Measurements from ENCODE around the gene NLRP3. TPM values are rescaled to one million over a fixed set of nuclear protein-coding genes. Genes with fewer than 3 reads are reported as not detected.

The NLRP3 gene
- total and polyA plus RNA-seq, 2 of the 13 experiments (the other 11 are each of a cell fraction or from before 2014, with no cell fraction given), result not detected

DNA sequence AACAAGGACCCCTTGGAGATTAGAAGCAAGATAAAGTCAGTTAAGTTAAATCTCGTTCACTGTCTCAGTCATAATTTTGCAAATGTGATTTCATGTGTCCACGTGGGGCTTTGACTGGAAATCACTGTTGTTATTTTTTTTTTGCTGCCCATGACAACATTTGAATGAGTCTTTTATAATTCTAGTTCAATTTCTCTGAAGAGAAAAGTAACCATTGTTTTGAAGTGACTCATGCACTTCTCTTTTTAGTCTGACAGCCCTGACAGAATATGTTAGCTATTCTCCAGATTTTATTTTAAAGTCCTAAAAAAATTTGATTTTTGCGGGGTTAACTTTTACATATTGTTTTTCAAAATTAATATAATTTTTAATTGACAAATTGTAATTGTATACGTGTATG is 30.7 kb upstream of the NLRP3 start:
- 2% methylated on average over 4 of the region's 4 CpGs for WGBS (ENCODE audit: low lambda C conversion rate)
- no TSS peak for BruUV-seq (replicated peaks)
- intact Hi-C loops (cut with micrococcal nuclease; ENCODE audit: unreplicated experiment), result no loop called here

More for the DNA sequence above, 30.7 kb upstream of the NLRP3 start:
- H3K9me3 ChIP-seq (ENCODE audit: low read length), result no peaks in the 10 kb centered on the region
- H3K27ac ChIP-seq (ENCODE audit: extremely low read length, insufficient read depth, low read length), result no peak overlapping the region
- no peak for FAIRE-seq
- H2AFZ ChIP-seq (ENCODE audit: low read length), result no peak overlapping the region
- ChIA-PET CTCF (ENCODE audit: low intra/inter-chr PET ratio, low total read pairs) (no interaction called here), POLR2A (no interaction called here)
- TF ChIP-seq YY1 (IDR thresholded peaks at IDR 0.05; ENCODE audit: insufficient read depth, insufficient replicate concordance, low read depth, low read length), result no peak
- TF ChIP-seq ETS1 (CRISPR knock-in tag; IDR thresholded peaks at IDR 0.05), result no peak
- TF ChIP-seq ZNF766 (CRISPR knock-in tag; IDR thresholded peaks at IDR 0.05; ENCODE audit: borderline replicate concordance), result no peak
- TF ChIP-seq NFE2 (CRISPR knock-in tag; IDR thresholded peaks at IDR 0.05), result no peak
- no peak for TF ChIP-seq SRSF1 (optimal IDR thresholded peaks at IDR 0.05; ENCODE audit: low read depth, low read length)
- TF ChIP-seq ZNF101 (CRISPR knock-in tag; IDR thresholded peaks at IDR 0.05; ENCODE audit: borderline replicate concordance, low read depth), result no peak
- TF ChIP-seq SMAD9 (CRISPR knock-in tag; IDR thresholded peaks at IDR 0.05), result no peak
- TF ChIP-seq ATM (IDR thresholded peaks at IDR 0.05; ENCODE audit: borderline replicate concordance), result no peak
- TF ChIP-seq JARID2 (CRISPR knock-in tag; IDR thresholded peaks at IDR 0.05; ENCODE audit: insufficient replicate concordance), result no peak
- no peak for TF ChIP-seq PRPF4 (IDR thresholded peaks at IDR 0.05; ENCODE audit: low read depth, low read length, poor library complexity, severe bottlenecking)
- no peak for TF ChIP-seq TEAD3 (CRISPR knock-in tag; optimal IDR thresholded peaks at IDR 0.05; ENCODE audit: borderline replicate concordance)
- TF ChIP-seq RXRA (CRISPR knock-in tag; IDR thresholded peaks at IDR 0.05), result no peak
- TF ChIP-seq ZNF142 (CRISPR knock-in tag; IDR thresholded peaks at IDR 0.05), result no peak
- no peak for TF ChIP-seq AGO2 (optimal IDR thresholded peaks at IDR 0.05; ENCODE audit: low read depth, low read length)
- TF ChIP-seq NKX3-1 (CRISPR knock-in tag; IDR thresholded peaks at IDR 0.05), result no peak
- no peak for TF ChIP-seq SIX1 (CRISPR knock-in tag; IDR thresholded peaks at IDR 0.05; ENCODE audit: borderline replicate concordance)
- TF ChIP-seq MEF2D (CRISPR knock-in tag; IDR thresholded peaks at IDR 0.05), result no peak
- H3K79me2 ChIP-seq (ENCODE audit: insufficient read depth, low read length), result no peaks in the 10 kb centered on the region
- no peak for DNase-seq (ENCODE audit: low spot score)
- H3K36me3 ChIP-seq (replicated peaks in 1 of 2; ENCODE audit: control insufficient read depth in 1 of 2, insufficient read depth in 2 of 2, low read length in 2 of 2), result no peaks in the 10 kb centered on the region
- H3K4me1 ChIP-seq (ENCODE audit: insufficient read depth, low read length), result no peaks in the 10 kb centered on the region
- H3K9ac ChIP-seq (ENCODE audit: insufficient read depth, low read depth, low read length), result no peak overlapping the region
- H4K20me1 ChIP-seq (ENCODE audit: insufficient read depth, low read length), result no peaks in the 10 kb centered on the region
- no peak overlapping the region for H3K4me2 ChIP-seq (ENCODE audit: low read depth, low read length)
- ATAC-seq, result no peak
- no peak overlapping the region for H3K4me3 ChIP-seq (replicated peaks in 1 of 3; ENCODE audit: insufficient read depth in 1 of 3, low read depth in 2 of 3, low read length in 3 of 3)
- peaks cover 1 to 16% of the 10 kb centered on the region in 2 experiments; a peak in 4 of 5 replicates for H3K27me3 ChIP-seq (ENCODE audit: control insufficient read depth in 1 of 2, insufficient read depth in 2 of 2, low read length in 2 of 2)
- in situ Hi-C loops (cut with HindIII; ENCODE audit: extremely low pct_ligation_motif_present, low pct_unique_long_range_greater_than_20kb), result loop anchor here (10.0 kb wide), 1 partner anchor 190 kb away; no protein-coding TSS in a partner anchor

Measured in HepG2 (cell line).